Adipocyte (in vitro differentiated cells): ENCODE measurements around the gene NSUN2.

Experiments used
- DNase-seq: peaks from one replicate; pipeline ENCODE4 v3.0.0-alpha.2; 2015; ENCODE audit warnings: low read depth
- H3K27me3 ChIP-seq: replicated peaks from 2 replicates; pipeline ENCODE4 v1.7.0; 2013; ENCODE audit warnings: mild to moderate bottlenecking, low read length, moderate library complexity; ENCODE audit not compliant: control insufficient read depth, insufficient read depth
- H3K36me3 ChIP-seq: 2 replicates; pipeline ENCODE4 v1.7.0; 2013; ENCODE audit warnings: low read length, mild to moderate bottlenecking, moderate library complexity; ENCODE audit not compliant: control insufficient read depth, insufficient read depth, severe bottlenecking
- H3K4me1 ChIP-seq: 2 replicates; pipeline ENCODE4 v1.7.0; 2013; ENCODE audit warnings: mild to moderate bottlenecking, low read length, moderate library complexity; ENCODE audit not compliant: control insufficient read depth, insufficient read depth
- H3K4me3 ChIP-seq: 2 replicates; pipeline ENCODE4 v1.7.0; 2013; ENCODE audit warnings: mild to moderate bottlenecking, low read length, moderate library complexity
- H3K9ac ChIP-seq: 2 replicates; pipeline ENCODE4 v1.7.0; 2013; ENCODE audit warnings: mild to moderate bottlenecking, low read length, moderate library complexity
- H3K9me3 ChIP-seq: 2 replicates; pipeline ENCODE4 v1.7.0; 2013; ENCODE audit warnings: mild to moderate bottlenecking, low read length, moderate library complexity; ENCODE audit not compliant: control insufficient read depth

The NSUN2 gene

DNA sequence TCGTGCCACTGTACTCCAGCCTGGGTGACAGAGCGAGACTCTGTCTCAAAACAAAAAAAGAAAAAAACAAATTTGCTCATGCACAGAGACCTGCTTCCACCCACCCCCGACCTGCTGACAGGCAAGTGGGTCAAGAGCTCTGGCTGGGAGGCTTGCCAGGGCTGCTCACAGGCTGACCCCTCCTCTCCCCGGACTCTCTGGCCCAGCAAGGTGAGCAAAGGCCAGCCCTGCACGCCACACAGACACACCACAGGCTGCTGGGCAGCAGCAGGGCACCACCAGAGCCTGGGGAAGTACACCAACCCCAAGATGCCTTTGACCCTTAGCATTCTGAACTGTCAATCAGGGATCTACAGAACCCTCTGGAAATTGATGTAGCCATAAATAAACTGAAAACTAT, 29.2 kb downstream of the NSUN2 start:
- peaks cover 3% of the 10 kb centered on the region for H3K4me1 ChIP-seq
- H3K27me3 ChIP-seq, result no peaks in the 10 kb centered on the region
- H3K9ac ChIP-seq, result no peak overlapping the region
- no peak for DNase-seq
- H3K36me3 ChIP-seq, result peaks cover 95% of the 10 kb centered on the region
- H3K9me3 ChIP-seq, result no peaks in the 10 kb centered on the region
- H3K4me3 ChIP-seq, result no peak overlapping the region

DNA sequence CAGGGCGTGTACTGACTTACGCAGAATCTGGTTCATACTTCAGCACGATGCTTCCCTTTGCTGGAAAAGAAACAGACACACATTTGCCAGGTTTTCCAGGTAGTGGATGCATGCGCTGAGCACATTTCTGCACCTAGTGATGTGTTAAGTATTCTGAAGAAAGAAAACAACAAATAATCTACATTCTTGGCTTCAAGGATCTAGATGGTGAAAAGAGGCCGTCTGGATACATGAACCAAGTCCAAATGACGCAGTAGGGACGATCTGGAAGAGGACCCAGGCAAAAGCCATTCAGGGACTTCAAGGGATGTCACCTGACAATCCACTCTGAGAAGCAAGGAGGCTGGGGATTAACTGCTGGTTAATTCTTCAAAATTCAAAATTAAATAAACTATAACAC, 30.4 kb downstream of the NSUN2 start:
- no peaks in the 10 kb centered on the region for H3K27me3 ChIP-seq
- H3K4me3 ChIP-seq, result no peak overlapping the region
- no peak for DNase-seq
- peaks cover 86% of the 10 kb centered on the region for H3K36me3 ChIP-seq
- peaks cover 15% of the 10 kb centered on the region for H3K4me1 ChIP-seq
- no peaks in the 10 kb centered on the region for H3K9me3 ChIP-seq
- no peak overlapping the region for H3K9ac ChIP-seq

DNA sequence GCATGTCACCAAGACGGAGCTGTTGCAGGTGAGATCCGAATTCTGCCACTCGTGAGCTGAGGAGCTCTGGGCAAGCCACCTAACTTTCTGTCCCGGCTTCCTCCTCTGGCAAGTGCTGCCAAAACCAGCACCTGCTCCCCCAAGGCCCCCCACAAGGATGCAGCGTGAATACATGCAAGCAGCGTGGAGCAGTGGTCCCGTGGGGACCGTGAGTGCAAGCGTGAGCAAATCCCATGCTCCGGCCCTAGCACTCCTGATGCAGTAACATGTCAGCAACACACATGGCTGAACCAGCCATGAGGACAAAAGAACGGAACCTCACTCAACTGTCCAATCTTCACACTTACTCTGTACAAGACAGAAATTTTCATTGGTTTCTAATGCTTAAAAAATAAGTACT, 31.0 kb downstream of the NSUN2 start:
- DNase-seq, result no peak
- Histone ChIP-seq H3K36me3 (peaks cover 85% of the 10 kb centered on the region), H3K9ac (no peak overlapping the region), H3K4me3 (no peak overlapping the region), H3K4me1 (peaks cover 16% of the 10 kb centered on the region), H3K9me3 (no peaks in the 10 kb centered on the region), H3K27me3 (no peaks in the 10 kb centered on the region)

DNA sequence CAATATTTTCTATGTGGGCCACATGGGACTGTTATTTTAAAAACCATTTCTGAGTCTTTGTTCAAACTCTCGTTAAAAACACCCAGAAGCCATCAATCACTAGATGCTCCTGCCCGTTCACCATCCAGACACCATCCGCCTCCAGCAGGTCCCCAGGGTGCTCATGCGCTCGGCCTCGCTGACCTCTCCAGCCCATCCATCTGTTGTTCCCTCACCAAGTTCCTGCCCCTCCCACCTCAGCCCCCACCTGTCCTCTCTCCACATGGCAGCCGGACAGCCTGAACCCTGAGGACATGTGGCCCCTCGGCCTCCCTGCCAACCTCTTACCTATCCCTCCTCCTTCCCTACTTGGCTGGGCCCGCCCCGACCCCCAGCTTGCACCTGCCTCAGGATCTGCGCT, 31.6 kb downstream of the NSUN2 start:
- no peak overlapping the region for H3K4me3 ChIP-seq
- peaks cover 16% of the 10 kb centered on the region for H3K4me1 ChIP-seq
- H3K9me3 ChIP-seq, result no peaks in the 10 kb centered on the region
- H3K27me3 ChIP-seq, result no peaks in the 10 kb centered on the region
- H3K9ac ChIP-seq, result no peak overlapping the region
- H3K36me3 ChIP-seq, result peaks cover 87% of the 10 kb centered on the region
- no peak for DNase-seq

DNA sequence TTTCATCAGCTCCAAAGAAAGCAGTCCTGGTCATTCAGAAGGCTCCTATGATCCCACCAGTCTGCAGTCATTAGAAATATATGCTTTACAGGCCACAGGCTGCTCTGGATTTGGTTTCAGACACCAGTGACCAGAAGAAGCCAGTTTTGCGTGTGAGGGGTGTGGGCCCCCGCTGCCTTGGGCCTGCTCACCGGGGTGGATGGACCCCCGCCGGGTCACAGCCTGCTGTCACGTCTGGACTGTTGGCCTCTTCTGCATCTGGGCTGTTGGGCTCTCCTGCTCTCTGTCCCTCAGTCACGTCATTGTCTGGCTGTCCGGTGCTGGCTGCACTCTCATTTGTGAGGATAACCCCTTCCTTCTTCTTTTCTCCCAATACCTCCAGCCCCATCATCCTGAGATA, 33.1 kb downstream of the NSUN2 start:
- no peak for DNase-seq
- Histone ChIP-seq H3K9me3 (no peaks in the 10 kb centered on the region), H3K27me3 (no peaks in the 10 kb centered on the region), H3K36me3 (peaks cover 78% of the 10 kb centered on the region), H3K4me3 (no peak overlapping the region), H3K4me1 (peaks cover 16% of the 10 kb centered on the region), H3K9ac (no peak overlapping the region)

DNA sequence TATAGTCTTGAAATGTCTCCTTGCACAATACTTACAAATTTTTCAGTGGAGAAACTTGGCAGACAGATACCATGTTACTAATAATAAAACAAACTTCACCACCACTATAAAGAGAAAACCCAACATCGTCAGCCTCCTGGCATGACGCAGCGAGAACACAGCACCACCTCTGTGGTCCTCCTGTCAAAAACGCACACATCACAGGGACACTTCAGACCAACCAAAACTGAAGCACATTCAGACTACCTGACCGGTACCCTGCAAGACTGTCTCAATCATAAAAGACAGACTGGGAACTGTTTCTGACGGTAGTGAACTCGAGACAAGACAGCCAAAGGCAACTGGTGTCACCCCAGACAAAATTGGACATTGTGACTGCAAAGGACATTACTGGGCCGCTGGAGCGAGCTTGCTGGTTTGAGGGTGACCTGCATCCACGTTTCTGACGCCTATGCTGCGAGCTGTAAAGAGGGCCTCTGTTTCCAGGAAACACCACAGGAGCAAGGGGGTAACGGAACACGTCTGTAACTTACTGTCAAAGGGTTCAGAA, 34.4 kb downstream of the NSUN2 start:
- H3K36me3 ChIP-seq, result peaks cover 66% of the 10 kb centered on the region
- DNase-seq, result no peak
- H3K9ac ChIP-seq, result no peak overlapping the region

DNA sequence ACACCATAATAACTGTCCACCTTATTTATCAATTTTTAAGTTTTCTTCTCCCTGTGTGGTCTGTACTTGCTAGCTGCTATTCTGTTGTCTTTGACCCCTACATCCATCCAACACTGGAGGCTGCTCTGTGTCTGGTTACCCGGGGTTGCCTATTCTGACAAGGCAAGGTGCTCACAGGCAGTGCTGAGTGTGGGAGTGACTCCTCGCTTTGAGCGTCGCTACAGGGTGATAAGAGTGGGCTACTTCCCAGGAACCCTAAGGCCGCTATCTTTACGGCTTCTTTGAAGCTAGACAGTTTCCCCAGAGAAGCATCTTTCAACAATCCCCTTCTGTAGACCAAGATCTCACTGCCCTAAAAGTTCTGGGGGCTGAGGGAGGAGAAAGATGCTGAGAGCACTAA, 35.3 kb downstream of the NSUN2 start:
- peaks cover 58% of the 10 kb centered on the region for H3K36me3 ChIP-seq
- no peak overlapping the region for H3K4me3 ChIP-seq
- H3K9me3 ChIP-seq, result no peaks in the 10 kb centered on the region
- no peak for DNase-seq
- peak overlapping the region; percentile 7 for H3K9ac ChIP-seq
- peaks cover 16% of the 10 kb centered on the region for H3K4me1 ChIP-seq
- H3K27me3 ChIP-seq, result no peaks in the 10 kb centered on the region

More for the DNA sequence above, 34.4 kb downstream of the NSUN2 start:
- peaks cover 16% of the 10 kb centered on the region for H3K4me1 ChIP-seq
- no peak overlapping the region for H3K4me3 ChIP-seq
- H3K27me3 ChIP-seq, result no peaks in the 10 kb centered on the region
- no peaks in the 10 kb centered on the region for H3K9me3 ChIP-seq

DNA sequence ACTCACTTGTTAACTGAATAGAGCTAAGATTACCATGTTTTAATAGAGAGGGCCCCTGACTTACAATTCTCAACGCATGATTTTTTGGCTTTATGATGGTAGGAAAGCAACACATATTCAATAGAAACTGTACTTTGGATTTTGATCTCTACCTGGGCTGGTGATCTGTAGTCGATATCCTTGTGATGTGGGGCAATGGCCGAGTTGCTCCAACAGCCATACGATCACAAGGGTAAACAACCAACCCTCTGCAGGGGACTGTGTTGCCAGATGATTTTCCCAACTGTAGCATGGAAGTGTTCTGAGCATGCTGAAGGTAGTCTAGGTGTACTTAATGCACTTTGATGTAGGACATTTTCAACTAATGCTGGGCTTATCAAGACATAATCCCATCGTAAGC, 36.5 kb downstream of the NSUN2 start:
- H3K4me3 ChIP-seq, result no peak overlapping the region
- no peak overlapping the region for H3K9ac ChIP-seq
- no peaks in the 10 kb centered on the region for H3K9me3 ChIP-seq
- DNase-seq, result no peak
- no peaks in the 10 kb centered on the region for H3K27me3 ChIP-seq
- peaks cover 16% of the 10 kb centered on the region for H3K4me1 ChIP-seq
- H3K36me3 ChIP-seq, result peaks cover 46% of the 10 kb centered on the region

DNA sequence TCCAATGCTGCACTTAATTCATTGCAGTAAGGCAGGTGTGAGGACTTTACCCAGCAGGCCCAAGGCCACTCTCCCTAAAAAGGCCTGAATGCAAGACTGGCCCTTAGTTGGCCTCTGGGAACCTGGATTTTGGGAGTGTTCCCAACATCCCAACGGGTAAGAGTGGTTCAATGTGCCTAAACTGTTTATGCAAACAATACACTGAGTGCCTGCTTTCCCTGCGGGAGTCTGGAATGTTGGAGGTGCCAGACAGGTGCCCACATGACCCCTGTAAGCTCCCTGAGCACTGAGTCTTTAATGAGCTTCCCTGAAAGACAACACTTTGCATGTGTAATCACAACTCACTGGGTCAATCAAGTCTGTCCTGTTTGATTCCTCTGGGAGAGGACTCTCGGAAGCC, 37.4 kb downstream of the NSUN2 start:
- peaks cover 36% of the 10 kb centered on the region for H3K36me3 ChIP-seq
- no peak for DNase-seq

DNA sequence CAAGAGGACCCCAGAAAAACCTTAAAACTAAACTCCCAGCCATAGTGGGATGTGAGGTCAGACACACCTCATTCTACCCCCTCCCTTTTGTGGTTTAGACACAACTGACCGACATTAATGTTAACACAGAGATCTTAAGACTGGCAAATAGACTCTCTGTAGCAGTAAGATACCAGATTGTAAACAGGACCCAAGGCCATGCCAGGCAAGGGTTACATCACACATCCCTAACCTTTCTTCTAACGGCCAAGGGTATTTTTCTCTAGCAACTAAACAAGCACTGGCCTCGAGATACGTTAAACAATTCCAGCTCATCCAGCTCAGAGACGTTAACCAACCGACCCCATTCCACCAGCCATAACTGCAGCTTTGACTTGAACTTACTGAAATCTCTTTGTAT, 38.8 kb downstream of the NSUN2 start:
- Histone ChIP-seq H3K9me3 (no peaks in the 10 kb centered on the region), H3K9ac (no peak overlapping the region), H3K27me3 (no peaks in the 10 kb centered on the region), H3K36me3 (peaks cover 23% of the 10 kb centered on the region), H3K4me3 (no peak overlapping the region), H3K4me1 (peaks cover 16% of the 10 kb centered on the region)
- DNase-seq, result no peak

More for the DNA sequence above, 37.4 kb downstream of the NSUN2 start:
- Histone ChIP-seq H3K4me1 (peaks cover 16% of the 10 kb centered on the region), H3K9me3 (no peaks in the 10 kb centered on the region), H3K4me3 (no peak overlapping the region), H3K9ac (no peak overlapping the region), H3K27me3 (no peaks in the 10 kb centered on the region)

DNA sequence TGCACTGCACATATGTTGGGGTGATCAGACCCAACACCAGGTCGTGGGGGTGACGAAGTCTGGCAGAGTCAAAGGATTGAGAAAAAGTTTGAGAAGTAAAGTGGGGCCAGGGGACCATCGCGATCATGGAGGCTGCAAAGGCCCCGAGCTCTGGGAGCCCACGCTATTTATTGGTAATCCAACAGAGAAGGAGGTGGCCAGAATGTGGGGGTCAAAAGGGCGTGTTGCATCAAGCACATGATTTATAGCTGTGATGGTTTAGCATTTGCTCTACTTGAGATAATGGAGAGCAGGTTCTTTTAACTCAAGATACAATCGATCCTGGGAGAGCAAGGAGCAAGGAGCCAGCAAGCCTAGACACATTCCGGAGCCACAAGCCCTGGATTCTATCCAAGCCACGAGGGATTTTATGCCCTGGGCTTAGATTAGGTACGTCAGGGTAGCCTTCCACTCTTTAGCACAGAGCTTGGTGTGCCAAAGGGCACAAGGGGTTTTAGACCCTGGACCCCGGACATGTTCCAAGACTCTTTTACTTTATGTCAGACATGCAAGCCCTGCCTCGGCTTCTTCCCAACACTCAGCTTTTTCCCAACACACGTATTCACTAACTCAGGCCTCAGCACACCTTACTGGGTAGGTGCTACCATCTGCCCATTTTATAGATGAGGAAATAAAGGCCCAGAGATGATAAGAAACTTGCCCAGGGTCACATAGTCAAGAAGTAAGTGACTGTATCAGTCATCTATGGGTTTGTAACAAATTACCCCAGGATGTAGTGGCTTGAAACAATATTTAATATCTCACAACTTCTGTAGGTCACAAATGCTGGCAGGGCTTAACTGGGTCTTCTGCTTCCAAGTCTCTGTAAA, 39.5 kb downstream of the NSUN2 start:
- H3K4me1 ChIP-seq, result peaks cover 10% of the 10 kb centered on the region
- no peaks in the 10 kb centered on the region for H3K27me3 ChIP-seq
- no peak for DNase-seq

More for the DNA sequence above, 39.5 kb downstream of the NSUN2 start:
- Histone ChIP-seq H3K36me3 (peaks cover 16% of the 10 kb centered on the region), H3K9me3 (no peaks in the 10 kb centered on the region), H3K4me3 (no peak overlapping the region), H3K9ac (no peak overlapping the region)
